ENCODE data around the gene MTHFSD. TPM values are rescaled to one million over a fixed set of nuclear protein-coding genes. Genes with fewer than 3 reads are reported as not detected.

The MTHFSD gene
- total RNA-seq, 1 experiment from 2014 or later = 11.9 TPM

DNA sequence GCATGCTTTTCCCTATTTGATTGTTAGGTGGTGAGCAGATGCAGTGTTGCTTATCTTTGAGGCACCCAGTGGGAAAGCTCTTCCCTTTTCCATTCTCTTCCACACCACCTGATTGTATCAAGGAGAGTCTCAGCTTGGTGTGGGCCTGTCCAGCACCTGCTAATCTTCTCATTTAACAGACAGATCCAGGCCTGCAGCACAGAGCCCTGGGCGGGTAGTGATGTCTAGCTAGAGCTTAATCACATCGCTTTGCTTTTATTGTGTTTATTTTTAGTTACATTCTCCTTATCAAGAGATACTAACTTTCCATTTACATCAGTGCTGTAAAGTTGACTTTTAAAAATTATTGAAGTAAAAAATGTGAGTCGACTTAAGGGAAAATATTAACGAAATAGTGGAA lies 47.5 kb upstream of the MTHFSD start:
- intact Hi-C loops (cut with micrococcal nuclease) = no loop called here
- H3K79me2 ChIP-seq (ENCODE audit: low read length) = no peaks in the 10 kb centered on the region
- no peak for DNase-seq
- no peaks in the 10 kb centered on the region for H3K36me3 ChIP-seq (ENCODE audit: low read depth, low read length)
- no peaks in the 10 kb centered on the region for H3K9me3 ChIP-seq (ENCODE audit: low read length)
- ChIA-PET POLR2A (ENCODE audit: unreplicated experiment) (no interaction called here), CTCF (interaction anchor here (0.5 kb wide), 1 partner anchor 29 kb away, joined by 4 read pairs; no protein-coding TSS in a partner anchor)
- H3K27me3 ChIP-seq (ENCODE audit: low read length) = no peaks in the 10 kb centered on the region
- H3K9me2 ChIP-seq (replicated peaks; ENCODE audit: low read length) = no peaks in the 10 kb centered on the region
- H3F3A ChIP-seq (ENCODE audit: low read length, unreplicated experiment) = no peaks in the 10 kb centered on the region
- H3K4me2 ChIP-seq (ENCODE audit: low read length) = no peak overlapping the region
- BruUV-seq (replicated peaks) = no TSS peak
- H3K9ac ChIP-seq (ENCODE audit: low read length) = no peak overlapping the region
- H3K4me1 ChIP-seq (ENCODE audit: insufficient read depth, low read length) = no peaks in the 10 kb centered on the region
- TF ChIP-seq EZH2phosphoT487 (IDR thresholded peaks at IDR 0.05; ENCODE audit: borderline replicate concordance, low read length) = no peak
- no peak overlapping the region for H2AFZ ChIP-seq (ENCODE audit: low read length)
- no peaks in the 10 kb centered on the region for H4K20me1 ChIP-seq (ENCODE audit: low read length)
- no peak overlapping the region for H3K4me3 ChIP-seq (ENCODE audit: low read length)
- H3K27ac ChIP-seq (ENCODE audit: low read length) = no peak overlapping the region
- ATAC-seq = no peak

DNA sequence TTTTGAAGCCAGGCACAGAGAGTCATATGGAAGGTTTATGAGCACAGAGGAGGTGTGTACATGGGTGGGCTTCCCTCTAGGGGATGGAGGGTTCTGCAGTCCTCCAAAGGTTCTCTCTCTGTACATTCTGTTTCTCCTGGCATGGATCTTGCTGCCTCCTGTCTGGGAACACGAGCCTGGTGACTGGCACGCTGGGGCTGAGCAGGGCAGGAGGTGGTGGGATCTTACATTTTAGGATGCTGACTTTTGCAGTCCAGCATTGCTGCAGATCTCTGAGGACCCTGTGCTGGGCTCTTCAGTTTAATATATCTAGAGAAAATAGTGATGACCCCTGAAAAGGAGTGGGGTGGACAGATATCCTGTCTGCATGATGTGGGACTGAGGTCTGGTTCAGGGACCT lies 46.3 kb upstream of the MTHFSD start:
- BruUV-seq (replicated peaks) = no TSS peak
- no peaks in the 10 kb centered on the region for H3K79me2 ChIP-seq (ENCODE audit: low read length)
- TF ChIP-seq EZH2phosphoT487 (IDR thresholded peaks at IDR 0.05; ENCODE audit: borderline replicate concordance, low read length) (no peak), EZH2 (IDR thresholded peaks at IDR 0.05; ENCODE audit: low read length, unreplicated experiment) (no peak)
- TF ChIP-seq, protein P1, sequence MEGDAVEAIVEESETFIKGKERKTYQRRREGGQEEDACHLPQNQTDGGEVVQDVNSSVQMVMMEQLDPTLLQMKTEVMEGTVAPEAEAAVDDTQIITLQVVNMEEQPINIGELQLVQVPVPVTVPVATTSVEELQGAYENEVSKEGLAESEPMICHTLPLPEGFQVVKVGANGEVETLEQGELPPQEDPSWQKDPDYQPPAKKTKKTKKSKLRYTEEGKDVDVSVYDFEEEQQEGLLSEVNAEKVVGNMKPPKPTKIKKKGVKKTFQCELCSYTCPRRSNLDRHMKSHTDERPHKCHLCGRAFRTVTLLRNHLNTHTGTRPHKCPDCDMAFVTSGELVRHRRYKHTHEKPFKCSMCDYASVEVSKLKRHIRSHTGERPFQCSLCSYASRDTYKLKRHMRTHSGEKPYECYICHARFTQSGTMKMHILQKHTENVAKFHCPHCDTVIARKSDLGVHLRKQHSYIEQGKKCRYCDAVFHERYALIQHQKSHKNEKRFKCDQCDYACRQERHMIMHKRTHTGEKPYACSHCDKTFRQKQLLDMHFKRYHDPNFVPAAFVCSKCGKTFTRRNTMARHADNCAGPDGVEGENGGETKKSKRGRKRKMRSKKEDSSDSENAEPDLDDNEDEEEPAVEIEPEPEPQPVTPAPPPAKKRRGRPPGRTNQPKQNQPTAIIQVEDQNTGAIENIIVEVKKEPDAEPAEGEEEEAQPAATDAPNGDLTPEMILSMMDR (conservative IDR thresholded peaks at IDR 0.05; ENCODE audit: low read depth, low read length) = no peak
- ATAC-seq (no peak), DNase-seq (no peak)
- H3K27me3 ChIP-seq (ENCODE audit: low read length) = no peaks in the 10 kb centered on the region
- H3K4me2 ChIP-seq (ENCODE audit: low read length) = no peak overlapping the region
- no peaks in the 10 kb centered on the region for H3K9me3 ChIP-seq (ENCODE audit: low read length)
- H3K27ac ChIP-seq (ENCODE audit: low read length) = no peak overlapping the region
- no peak overlapping the region for H2AFZ ChIP-seq (ENCODE audit: low read length)
- H3K9ac ChIP-seq (ENCODE audit: low read length) = no peak overlapping the region
- CTCF ChIA-PET = no interaction called here
- H3K4me1 ChIP-seq (ENCODE audit: insufficient read depth, low read length) = no peaks in the 10 kb centered on the region
- H3K9me2 ChIP-seq (replicated peaks; ENCODE audit: low read length) = no peaks in the 10 kb centered on the region
- POLR2A ChIA-PET (ENCODE audit: unreplicated experiment) = no interaction called here
- no peaks in the 10 kb centered on the region for H4K20me1 ChIP-seq (ENCODE audit: low read length)
- H3F3A ChIP-seq (ENCODE audit: low read length, unreplicated experiment) = no peaks in the 10 kb centered on the region
- no peak overlapping the region for H3K4me3 ChIP-seq (ENCODE audit: low read length)
- no peaks in the 10 kb centered on the region for H3K36me3 ChIP-seq (ENCODE audit: low read depth, low read length)
- intact Hi-C loops (cut with micrococcal nuclease) = no loop called here

DNA sequence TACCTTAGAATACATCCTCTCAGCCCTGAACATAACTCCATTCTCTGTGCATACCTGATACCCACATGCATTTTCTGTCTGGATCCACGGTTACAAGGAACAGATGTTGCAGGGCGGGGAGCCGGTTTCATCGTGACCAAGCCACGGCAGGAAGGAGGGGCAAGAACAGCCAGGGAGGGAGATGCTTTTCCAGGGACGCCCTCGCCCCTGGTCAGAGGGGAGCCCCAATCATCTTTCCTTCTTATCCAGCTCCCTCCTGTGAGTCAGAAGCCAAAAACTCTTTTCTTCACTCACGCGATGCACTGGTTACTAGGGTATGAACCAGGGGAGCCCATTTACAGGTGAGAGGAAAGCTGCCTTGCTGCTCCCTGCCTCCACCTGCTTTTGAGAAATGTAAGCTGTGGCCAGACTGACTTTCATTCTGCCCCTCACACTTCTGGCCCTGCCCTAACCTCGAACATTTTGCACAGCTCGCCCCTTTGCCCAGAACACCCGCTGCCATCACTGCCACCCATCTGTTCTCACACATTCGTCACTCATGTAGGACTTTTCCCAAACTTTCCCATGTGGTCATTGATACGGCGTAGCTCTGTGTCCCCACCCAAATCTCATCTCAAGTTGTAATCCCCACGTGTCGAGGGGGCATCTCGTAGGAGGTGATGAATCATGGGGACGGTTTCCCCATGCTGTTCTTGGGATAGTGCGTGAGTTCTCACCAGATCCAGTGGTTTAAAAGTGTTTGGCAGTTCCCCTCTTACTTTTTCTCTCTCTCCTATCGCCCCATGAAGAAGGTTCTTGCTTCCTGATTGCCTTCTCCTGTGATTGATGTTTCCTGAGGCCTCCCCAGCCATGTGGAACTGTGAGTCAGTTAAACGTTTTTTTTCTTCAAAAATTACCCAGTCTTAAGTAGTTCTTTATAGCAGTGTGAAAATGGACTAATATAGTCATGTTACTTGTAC lies 43.9 kb upstream of the MTHFSD start:
- H3K9me2 ChIP-seq (replicated peaks; ENCODE audit: low read length) = no peaks in the 10 kb centered on the region
- TF ChIP-seq EZH2phosphoT487 (IDR thresholded peaks at IDR 0.05; ENCODE audit: borderline replicate concordance, low read length) (no peak), EZH2 (IDR thresholded peaks at IDR 0.05; ENCODE audit: low read length, unreplicated experiment) (no peak)
- TF ChIP-seq, protein P1 (conservative IDR thresholded peaks at IDR 0.05; ENCODE audit: low read depth, low read length) = no peak
- no peak overlapping the region for H2AFZ ChIP-seq (ENCODE audit: low read length)
- no peaks in the 10 kb centered on the region for H3K4me1 ChIP-seq (ENCODE audit: insufficient read depth, low read length)
- no peaks in the 10 kb centered on the region for H3K36me3 ChIP-seq (ENCODE audit: low read depth, low read length)
- intact Hi-C loops (cut with micrococcal nuclease) = no loop called here
- ChIA-PET CTCF (no interaction called here), POLR2A (ENCODE audit: unreplicated experiment) (no interaction called here)
- no peak for ATAC-seq
- H4K20me1 ChIP-seq (ENCODE audit: low read length) = no peaks in the 10 kb centered on the region
- H3K4me3 ChIP-seq (ENCODE audit: low read length) = no peak overlapping the region
- H3K27ac ChIP-seq (ENCODE audit: low read length) = no peak overlapping the region
- no peak overlapping the region for H3K4me2 ChIP-seq (ENCODE audit: low read length)
- H3F3A ChIP-seq (ENCODE audit: low read length, unreplicated experiment) = no peaks in the 10 kb centered on the region
- H3K9me3 ChIP-seq (ENCODE audit: low read length) = no peaks in the 10 kb centered on the region
- BruUV-seq (replicated peaks) = no TSS peak
- no peaks in the 10 kb centered on the region for H3K27me3 ChIP-seq (ENCODE audit: low read length)
- no peak overlapping the region for H3K9ac ChIP-seq (ENCODE audit: low read length)
- no peaks in the 10 kb centered on the region for H3K79me2 ChIP-seq (ENCODE audit: low read length)
- DNase-seq = no peak
